IMR-90 (cell line): ENCODE measurements around the gene RSPH9. TPM values are rescaled to one million over a fixed set of nuclear protein-coding genes. Genes with fewer than 3 reads are reported as not detected.

ENCODE experiments used
- ATAC-seq: fragments of 200-7000 bp; cut with Tn5 transposase; 2 replicates; pipeline ENCODE4 v1.9.1; 2020; ENCODE audit warnings: low read depth, mild to moderate bottlenecking, moderate library complexity
- BruUV-seq: library from RNA; stranded (reverse); fragments of 400-500 nt; replicated peaks from 2 replicates; lab custom pipeline; 2021; lab: Mats Ljungman, UMichigan
- CTCF ChIA-PET: fragments of 300-600 bp; formaldehyde crosslinking; extraction: SDS; loops from one replicate; lab custom pipeline; 2021; ENCODE audit warnings: antibody characterized with exemption; lab: Yijun Ruan, JAX
- POLR2A ChIA-PET: fragments of 300-600 bp; sonication (Branson Sonifier 250); formaldehyde crosslinking; loops from one replicate; lab custom pipeline; 2022; ENCODE audit warnings: antibody characterized with exemption; ENCODE audit not compliant: unreplicated experiment; lab: Charles Lee
- DNase-seq: peaks from one replicate; pipeline ENCODE4 v3.0.0; 2013
- H2AFZ ChIP-seq: replicated peaks from 2 replicates; pipeline ENCODE3; 2013; ENCODE audit warnings: low read length, mild to moderate bottlenecking; ENCODE audit not compliant: poor library complexity
- H2AK5ac ChIP-seq: 2 replicates; pipeline ENCODE4 v1.6.1; 2013; ENCODE audit warnings: low read depth, low read length, inconsistent platforms
- H2AK9ac ChIP-seq: replicated peaks from 2 replicates; pipeline ENCODE3; 2013; ENCODE audit warnings: mild to moderate bottlenecking, low read depth, low read length, moderate library complexity; ENCODE audit not compliant: poor library complexity
- H2BK120ac ChIP-seq: 2 replicates; pipeline ENCODE4 v1.6.1; 2013; ENCODE audit warnings: low read depth, low read length, inconsistent platforms
- H2BK15ac ChIP-seq: 3 replicates; pipeline ENCODE4 v1.6.1; 2013; ENCODE audit warnings: low read depth, low read length, inconsistent platforms
- H2BK20ac ChIP-seq: 2 replicates; pipeline ENCODE4 v1.6.1; 2013; ENCODE audit warnings: low read depth, mild to moderate bottlenecking, inconsistent platforms, low read length, moderate library complexity
- H2BK5ac ChIP-seq: 2 replicates; pipeline ENCODE4 v1.6.1; 2013; ENCODE audit warnings: mild to moderate bottlenecking, low read depth, low read length, inconsistent platforms; ENCODE audit not compliant: poor library complexity, severe bottlenecking
- H3K14ac ChIP-seq: replicated peaks from 2 replicates; pipeline ENCODE4 v1.6.1; 2013; ENCODE audit warnings: low read depth, low read length, inconsistent platforms
- H3K18ac ChIP-seq: 2 replicates; pipeline ENCODE4 v1.6.1; 2013; ENCODE audit warnings: low read depth, low read length, control low read depth
- H3K23ac ChIP-seq: 2 replicates; pipeline ENCODE4 v1.6.1; 2013; ENCODE audit warnings: low read depth, low read length, inconsistent platforms
- H3K27ac ChIP-seq: 2 replicates; pipeline ENCODE4 v1.5.1; 2013; ENCODE audit warnings: mild to moderate bottlenecking, control low read depth, low read length; ENCODE audit not compliant: insufficient read depth
- H3K27me3 ChIP-seq: 2 replicates; pipeline ENCODE4 v1.6.1; 2013; ENCODE audit warnings: low read length; ENCODE audit not compliant: control insufficient read depth, insufficient read depth
- H3K36me3 ChIP-seq: 2 replicates; pipeline ENCODE4 v1.6.1; 2013; ENCODE audit warnings: low read length, mixed read lengths; ENCODE audit not compliant: control insufficient read depth, insufficient read depth
- H3K4ac ChIP-seq: 2 replicates; pipeline ENCODE4 v1.6.1; 2013; ENCODE audit warnings: low read depth, low read length, inconsistent platforms
- H3K4me1 ChIP-seq: 2 replicates; pipeline ENCODE4 v1.6.1; 2013; ENCODE audit warnings: low read length, mixed read lengths; ENCODE audit not compliant: control insufficient read depth, insufficient read depth
- H3K4me2 ChIP-seq: 2 replicates; pipeline ENCODE4 v1.6.1; 2013; ENCODE audit warnings: low read depth, mild to moderate bottlenecking, control low read depth, low read length, moderate library complexity
- H3K4me3 ChIP-seq: 2 replicates; pipeline ENCODE4 v1.5.1; 2013; ENCODE audit warnings: low read depth, mild to moderate bottlenecking, control low read depth, low read length, moderate library complexity; ENCODE audit not compliant: insufficient read depth
- H3K56ac ChIP-seq: 2 replicates; pipeline ENCODE4 v1.6.1; 2013; ENCODE audit warnings: low read length, inconsistent platforms; ENCODE audit not compliant: insufficient read depth; ENCODE audit errors: extremely low read depth
- H3K79me1 ChIP-seq, 2 experiments: 2 replicates each; pipeline ENCODE4 v1.6.1; 2013; ENCODE audit warnings: low read length in 2 of 2, inconsistent platforms in 1 of 2, low read depth in 1 of 2
- H3K9ac ChIP-seq: 2 replicates; pipeline ENCODE4 v1.6.1; 2013; ENCODE audit warnings: low read depth, low read length, control low read depth
- H3K9me1 ChIP-seq: 2 replicates; pipeline ENCODE4 v1.6.1; 2013; ENCODE audit warnings: low read length, inconsistent platforms; ENCODE audit not compliant: insufficient read depth
- H3K9me3 ChIP-seq: 2 replicates; pipeline ENCODE4 v1.6.1; 2013; ENCODE audit warnings: low read length; ENCODE audit not compliant: control insufficient read depth, insufficient read depth
- H4K20me1 ChIP-seq: 2 replicates; pipeline ENCODE4 v1.6.1; 2013; ENCODE audit warnings: low read length, inconsistent platforms; ENCODE audit not compliant: insufficient read depth
- H4K5ac ChIP-seq: 2 replicates; pipeline ENCODE4 v1.6.1; 2013; ENCODE audit warnings: mild to moderate bottlenecking, low read depth, low read length, control low read depth
- H4K8ac ChIP-seq, 2 experiments: 2 replicates each; pipeline ENCODE4 v1.6.1; 2013; ENCODE audit warnings: low read depth in 2 of 2, low read length in 2 of 2, control low read depth in 1 of 2, inconsistent platforms in 1 of 2
- H4K91ac ChIP-seq: 2 replicates; pipeline ENCODE4 v1.6.1; 2013; ENCODE audit warnings: low read depth, low read length, inconsistent platforms; ENCODE audit not compliant: insufficient read depth
- CHD1 ChIP-seq: IDR thresholded peaks from 2 replicates; pipeline ENCODE4 v1.6.1; 2012; ENCODE audit warnings: low read depth, low read length, improper control_type of control experiment
- ELK1 ChIP-seq: fragments of 150-350 bp; IDR thresholded peaks from 2 replicates; pipeline ENCODE4 v1.6.1; 2016; ENCODE audit warnings: low read depth, mild to moderate bottlenecking, low read length, moderate library complexity, borderline replicate concordance
- FOS ChIP-seq: fragments of 150-350 bp; IDR thresholded peaks from 2 replicates; pipeline ENCODE4 v1.6.1; 2016; ENCODE audit warnings: low read depth, low read length
- MAFK ChIP-seq: IDR thresholded peaks from 2 replicates; pipeline ENCODE4 v1.6.1; 2012; ENCODE audit warnings: low read depth, low read length, improper control_type of control experiment
- MAZ ChIP-seq: IDR thresholded peaks from 2 replicates; pipeline ENCODE4 v1.6.1; 2012; ENCODE audit warnings: low read depth, mild to moderate bottlenecking, low read length, improper control_type of control experiment, moderate library complexity, borderline replicate concordance
- MXI1 ChIP-seq: IDR thresholded peaks from 2 replicates; pipeline ENCODE4 v1.6.1; 2012; ENCODE audit warnings: low read depth, mild to moderate bottlenecking, low read length, moderate library complexity, borderline replicate concordance
- POLR2A ChIP-seq: IDR thresholded peaks from 2 replicates; pipeline ENCODE4 v1.6.1; 2012; ENCODE audit warnings: mild to moderate bottlenecking, low read depth, low read length
- RAD21 ChIP-seq: IDR thresholded peaks from 2 replicates; pipeline ENCODE4 v1.6.1; 2012; ENCODE audit warnings: low read length, improper control_type of control experiment
- RCOR1 ChIP-seq: IDR thresholded peaks from 2 replicates; pipeline ENCODE4 v1.6.1; 2012; ENCODE audit warnings: mild to moderate bottlenecking, low read length, improper control_type of control experiment; ENCODE audit not compliant: insufficient replicate concordance
- RFX5 ChIP-seq: IDR thresholded peaks from 2 replicates; pipeline ENCODE4 v1.8.0; 2012; ENCODE audit warnings: low read depth, mild to moderate bottlenecking, low read length, moderate library complexity
- SMC3 ChIP-seq: fragments of 150-350 bp; IDR thresholded peaks from 2 replicates; pipeline ENCODE4 v1.6.1; 2016; ENCODE audit warnings: low read depth, mild to moderate bottlenecking, antibody characterized with exemption, low read length, moderate library complexity
- WGBS, 2 experiments: methylation state at CpG; one replicate each; pipeline versions ENCODE4 v1.1.5 to v1.1.7; 2013; ENCODE audit warnings: missing lambda C conversion rate in 2 of 2; ENCODE audit not compliant: insufficient read length in 1 of 2; ENCODE audit errors: extremely low coverage in 2 of 2; 5-methylcytosine and 5-hydroxymethylcytosine counted together
- dilution Hi-C: fragments of 300-500 bp; cut with HindIII; formaldehyde crosslinking; loops from one replicate; pipeline ENCODE4 v1.14.3; 2018; ENCODE audit warnings: low sequenced_read_pairs; ENCODE audit not compliant: unreplicated experiment
- in situ Hi-C: fragments of 300-500 bp; cut with MboI; formaldehyde crosslinking; loops from 3 replicates; pipeline ENCODE4 v1.14.3; 2019; ENCODE audit warnings: low sequenced_read_pairs, inconsistent platforms, mixed read lengths
- intact Hi-C: fragments of 100-400 bp; cut with micrococcal nuclease; formaldehyde crosslinking; loops from 2 replicates; pipeline ENCODE4 v1.10.0; 2022
- polyA plus RNA-seq, 3 experiments: library from polyadenylated mRNA; depleted of rRNA; stranded (reverse); fragments of >200 nt; gene quantifications; 2 replicates each; pipeline ENCODE4 v1.2.3, GENCODE V29; 2012; ENCODE audit warnings: low replicate concordance in 1 of 3
- total RNA-seq: library from RNA; depleted of rRNA; stranded (reverse); fragments of >200 nt; gene quantifications from 2 replicates; pipeline ENCODE4 v1.2.3, GENCODE V29; 2012
- TF ChIP-seq, protein P1 (sequence below): conservative IDR thresholded peaks from 2 replicates; pipeline ENCODE4 v1.5.1; 2012; ENCODE audit warnings: mild to moderate bottlenecking, low read depth, low read length, improper control_type of control experiment
- TF ChIP-seq, protein P2 (sequence below): fragments of 150-350 bp; IDR thresholded peaks from 2 replicates; pipeline ENCODE4 v1.6.1; 2017; ENCODE audit warnings: mild to moderate bottlenecking, antibody characterized with exemption, low read length, low read depth

The RSPH9 gene
- total and polyA plus RNA-seq, 2 of the 4 experiments (the other 2 are of a cell fraction), result 0.18 to 0.21 TPM

DNA sequence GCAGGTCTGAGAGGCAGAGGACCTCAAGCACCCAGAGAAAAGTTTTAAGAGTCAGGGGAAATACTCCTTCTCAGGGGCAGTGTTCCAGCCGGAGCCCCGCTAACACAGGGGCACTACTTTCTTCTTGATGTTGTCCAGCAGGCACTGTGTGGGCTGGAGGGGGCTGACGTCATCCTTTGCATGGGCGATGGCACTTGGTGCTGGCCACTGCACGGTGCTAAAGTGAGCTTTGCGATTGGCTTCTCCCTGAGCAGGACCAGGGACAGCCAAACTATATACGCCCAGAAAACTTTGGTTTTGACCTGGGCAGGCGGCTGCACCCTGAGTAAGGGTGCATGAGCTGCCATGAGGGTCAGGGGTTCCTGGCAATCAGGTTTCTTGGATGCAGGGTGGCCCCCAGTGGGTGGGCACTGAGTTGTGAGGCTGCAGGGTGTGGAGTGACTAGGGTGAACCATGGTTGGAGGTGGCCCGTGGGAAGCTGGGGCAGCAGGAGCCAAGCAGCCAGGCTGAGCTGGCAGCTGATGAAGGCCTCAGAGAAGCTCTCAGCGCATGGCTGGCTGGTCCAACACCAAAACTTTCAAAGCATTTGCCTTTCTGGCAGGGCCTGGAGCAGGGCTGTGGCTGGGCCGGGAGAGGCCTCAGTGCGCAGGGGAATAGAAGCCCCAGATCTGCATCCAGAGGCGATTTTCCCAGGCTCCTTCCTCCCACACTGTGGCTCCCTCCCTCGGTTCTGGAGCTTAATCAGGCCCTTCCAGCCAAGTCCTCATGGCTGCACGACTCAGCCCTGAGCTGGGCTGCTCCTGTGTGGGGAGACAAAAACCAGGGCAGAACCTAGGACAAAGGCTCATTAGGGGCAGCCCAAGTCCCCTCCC lies 24.4 kb downstream of the RSPH9 start:
- H3K23ac ChIP-seq, result no peak overlapping the region
- WGBS, 2 experiments, result 41% methylated on average over 7 of the region's 15 CpGs; no CpG with 5 or more reads in 1 of the 2 experiments
- H3K36me3 ChIP-seq, result peaks cover 26% of the 10 kb centered on the region
- H4K5ac ChIP-seq, result no peak overlapping the region
- no peak overlapping the region for H2BK20ac ChIP-seq
- H3K79me1 ChIP-seq, result no peaks in the 10 kb centered on the region
- in situ Hi-C loops, result loop anchor here (5.0 kb wide), 2 partner anchors 98 to 413 kb away; no protein-coding TSS in a partner anchor
- no peak overlapping the region for H3K4ac ChIP-seq
- no peak overlapping the region for H2AFZ ChIP-seq
- BruUV-seq, result no TSS peak
- H3K27me3 ChIP-seq, result no peaks in the 10 kb centered on the region
- DNase-seq (peak; percentile 59), ATAC-seq (peak; percentile 43)
- no peaks in the 10 kb centered on the region; the same call in 1 of the 2 replicates for H4K20me1 ChIP-seq
- 0 out of 2 replicates have a peak overlapping the region, but pooled peaks have one; percentile 32 for H3K9ac ChIP-seq
- H3K14ac ChIP-seq, result no peak overlapping the region
- no peak overlapping the region; the same call in 1 of the 2 replicates for H4K91ac ChIP-seq
- H3K18ac ChIP-seq, result no peak overlapping the region
- H2BK15ac ChIP-seq, result no peak overlapping the region
- intact Hi-C loops, result loop anchor here (10.0 kb wide), 1 partner anchor 286 kb away; no protein-coding TSS in a partner anchor
- no peak overlapping the region for H3K56ac ChIP-seq
- no peak overlapping the region for H3K4me3 ChIP-seq
- no peak overlapping the region for H2BK120ac ChIP-seq
- H2AK5ac ChIP-seq, result no peak overlapping the region
- H4K8ac ChIP-seq, result peak overlapping the region; percentile 45 to 62; a peak in 2 of 4 replicates
- no peak overlapping the region for H2BK5ac ChIP-seq
- no peaks in the 10 kb centered on the region for H3K9me3 ChIP-seq
- H3K4me1 ChIP-seq, result peaks cover 17% of the 10 kb centered on the region
- dilution Hi-C loops, result no loop called here
- peaks cover 20% of the 10 kb centered on the region; the same call in 1 of the 2 replicates for H3K9me1 ChIP-seq
- peak overlapping the region; percentile 53 for H2AK9ac ChIP-seq
- ChIA-PET CTCF (interaction anchor here (0.5 to 0.7 kb wide), 2 partner anchors 24 to 412 kb away, joined by 3 to 6 read pairs; no protein-coding TSS in a partner anchor), POLR2A (no interaction called here)
- no peak overlapping the region for H3K27ac ChIP-seq
- H3K4me2 ChIP-seq, result no peak overlapping the region
- TF ChIP-seq ELK1 (no peak), CHD1 (no peak), POLR2A (no peak), MAZ (no peak), SMC3 (no peak), MXI1 (no peak), RFX5 (no peak), FOS (no peak), RAD21 (no peak), MAFK (no peak), RCOR1 (no peak)
- TF ChIP-seq, protein P1, sequence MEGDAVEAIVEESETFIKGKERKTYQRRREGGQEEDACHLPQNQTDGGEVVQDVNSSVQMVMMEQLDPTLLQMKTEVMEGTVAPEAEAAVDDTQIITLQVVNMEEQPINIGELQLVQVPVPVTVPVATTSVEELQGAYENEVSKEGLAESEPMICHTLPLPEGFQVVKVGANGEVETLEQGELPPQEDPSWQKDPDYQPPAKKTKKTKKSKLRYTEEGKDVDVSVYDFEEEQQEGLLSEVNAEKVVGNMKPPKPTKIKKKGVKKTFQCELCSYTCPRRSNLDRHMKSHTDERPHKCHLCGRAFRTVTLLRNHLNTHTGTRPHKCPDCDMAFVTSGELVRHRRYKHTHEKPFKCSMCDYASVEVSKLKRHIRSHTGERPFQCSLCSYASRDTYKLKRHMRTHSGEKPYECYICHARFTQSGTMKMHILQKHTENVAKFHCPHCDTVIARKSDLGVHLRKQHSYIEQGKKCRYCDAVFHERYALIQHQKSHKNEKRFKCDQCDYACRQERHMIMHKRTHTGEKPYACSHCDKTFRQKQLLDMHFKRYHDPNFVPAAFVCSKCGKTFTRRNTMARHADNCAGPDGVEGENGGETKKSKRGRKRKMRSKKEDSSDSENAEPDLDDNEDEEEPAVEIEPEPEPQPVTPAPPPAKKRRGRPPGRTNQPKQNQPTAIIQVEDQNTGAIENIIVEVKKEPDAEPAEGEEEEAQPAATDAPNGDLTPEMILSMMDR, result no peak
- TF ChIP-seq, protein P2, sequence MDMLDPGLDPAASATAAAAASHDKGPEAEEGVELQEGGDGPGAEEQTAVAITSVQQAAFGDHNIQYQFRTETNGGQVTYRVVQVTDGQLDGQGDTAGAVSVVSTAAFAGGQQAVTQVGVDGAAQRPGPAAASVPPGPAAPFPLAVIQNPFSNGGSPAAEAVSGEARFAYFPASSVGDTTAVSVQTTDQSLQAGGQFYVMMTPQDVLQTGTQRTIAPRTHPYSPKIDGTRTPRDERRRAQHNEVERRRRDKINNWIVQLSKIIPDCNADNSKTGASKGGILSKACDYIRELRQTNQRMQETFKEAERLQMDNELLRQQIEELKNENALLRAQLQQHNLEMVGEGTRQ, result no peak
